NCI-H69 (cell line): ENCODE measurements around the gene ATL1.
"Not testable (repeated sequence)": the region's sequence is repeated elsewhere in the genome, so short reads cannot be mapped to it uniquely, and the experiment has no call there.

Experiments used
- DNase-seq: peaks from one replicate; lab custom pipeline; 2025; lab: John Stamatoyannopoulos, UW

Gene ATL1

GRCh38 chr14:50659327-50659974 is 99.5 kb downstream of the ATL1 start:
- DNase-seq = no peak

GRCh38 chr14:50664579-50664978 is 104.6 kb downstream of the ATL1 start:
- not testable (repeated sequence) for DNase-seq

- DNase-seq = not testable (repeated sequence)
These were observed 105.4 kb downstream of the ATL1 start for GRCh38 chr14:50665300-50665699.

GRCh38 chr14:50666772-50667683 is 107.1 kb downstream of the ATL1 start:
- peak; percentile 77 for DNase-seq

- peak; percentile 82 for DNase-seq
These were observed 107.7 kb downstream of the ATL1 start for GRCh38 chr14:50667684-50667995.

GRCh38 chr14:50667996-50668825 is 108.3 kb downstream of the ATL1 start, which contains the start of gene SAV1:
SAV1 (minus strand) TSS chr14:50668306; CDS start chr14:50667967, 339 bp downstream.
- peak; percentile 94 for DNase-seq

- DNase-seq = no peak
These were observed 108.8 kb downstream of the ATL1 start for GRCh38 chr14:50668826-50669143.

- peak; percentile 55 for DNase-seq
These were observed 109.6 kb downstream of the ATL1 start for GRCh38 chr14:50669441-50669986.

- no peak for DNase-seq
These were observed 110.4 kb downstream of the ATL1 start for GRCh38 chr14:50670196-50670865.

- no peak for DNase-seq
These were observed 110.9 kb downstream of the ATL1 start for GRCh38 chr14:50670866-50671256.

- DNase-seq = no peak
These were observed 115.7 kb downstream of the ATL1 start for GRCh38 chr14:50675597-50675996.

GRCh38 chr14:50676814-50677516 is 117.0 kb downstream of the ATL1 start:
- no peak for DNase-seq

- DNase-seq = no peak
These were observed 117.7 kb downstream of the ATL1 start for GRCh38 chr14:50677527-50678063.

- DNase-seq = no peak
These were observed 118.2 kb downstream of the ATL1 start for GRCh38 chr14:50678163-50678562.

- DNase-seq = peak; percentile 47
These were observed 119.7 kb downstream of the ATL1 start for GRCh38 chr14:50679674-50680073.
